SK-N-SH (cell line): ENCODE measurements around the gene PITX1. TPM values are rescaled to one million over a fixed set of nuclear protein-coding genes. Genes with fewer than 3 reads are reported as not detected.

Experiments used
- CTCF ChIA-PET: fragments of 300-600, 350-600 bp; formaldehyde crosslinking; extraction: SDS; loops from one replicate; lab custom pipeline; 2021; lab: Yijun Ruan, JAX
- POLR2A ChIA-PET: fragments of 350-600 bp; sonication (Branson Sonifier 250); formaldehyde crosslinking; extraction: SDS; loops from one replicate; lab custom pipeline; 2020; ENCODE audit warnings: antibody characterized with exemption, inconsistent platforms; lab: Yijun Ruan, JAX
- DNase-seq: peaks from one replicate; pipeline ENCODE4 v3.0.0; 2012
- H2AFZ ChIP-seq: fragments of 200-600 bp; sonication (generic); 2 replicates; pipeline ENCODE4 v1.8.1; 2016; ENCODE audit warnings: antibody characterized with exemption, mild to moderate bottlenecking, low read depth
- H3F3A ChIP-seq: fragments of 200-600 bp; sonication (generic); replicated peaks from 2 replicates; pipeline ENCODE3; 2016; ENCODE audit warnings: antibody characterized with exemption, mild to moderate bottlenecking; ENCODE audit not compliant: insufficient read depth
- H3K27ac ChIP-seq, 2 experiments: fragments of 200-500 bp in 1 of 2; fragments of 200-600 bp in 1 of 2; sonication (Bioruptor generic) in 1 of 2; sonication (generic), shearing (Covaris generic) in 1 of 2; 2 replicates each; pipeline versions ENCODE4 v1.5.1 to v1.6.1; 2014 to 2016; ENCODE audit warnings: low read depth in 2 of 2, inconsistent platforms in 1 of 2, low read length in 1 of 2, mild to moderate bottlenecking in 1 of 2, mixed read lengths in 1 of 2
- H3K27me3 ChIP-seq: fragments of 200-600 bp; sonication (generic), shearing (Covaris generic); 2 replicates; pipeline ENCODE4 v1.6.1; 2016; ENCODE audit warnings: mixed run types; ENCODE audit not compliant: insufficient read depth
- H3K36me3 ChIP-seq, 2 experiments: fragments of 200-500 bp in 1 of 2; fragments of 200-600 bp in 1 of 2; sonication (Bioruptor generic) in 1 of 2; sonication (generic) in 1 of 2; replicated peaks in 1 of 2; 2 replicates each; pipeline versions ENCODE3 to v1.5.1; 2014 to 2016; ENCODE audit warnings: low read length in 1 of 2, mild to moderate bottlenecking in 1 of 2; ENCODE audit not compliant: insufficient read depth in 2 of 2, control insufficient read depth in 1 of 2
- H3K4me1 ChIP-seq, 2 experiments: fragments of 200-500 bp in 1 of 2; fragments of 200-600 bp in 1 of 2; sonication (Bioruptor generic) in 1 of 2; sonication (generic), shearing (Covaris generic) in 1 of 2; 2 replicates each; pipeline versions ENCODE4 v1.5.1 to v1.6.1; 2014 to 2016; ENCODE audit warnings: low read depth in 1 of 2, low read length in 1 of 2, mixed run types in 1 of 2; ENCODE audit not compliant: insufficient read depth in 2 of 2, control insufficient read depth in 1 of 2
- H3K4me2 ChIP-seq: fragments of 200-600 bp; sonication (generic), shearing (Covaris generic); 2 replicates; pipeline ENCODE4 v1.6.1; 2017; ENCODE audit warnings: mixed run types
- H3K4me3 ChIP-seq, 2 experiments: fragments of 200-500 bp in 1 of 2; fragments of 200-600 bp in 1 of 2; sonication (Bioruptor generic) in 1 of 2; sonication (generic), shearing (Covaris generic) in 1 of 2; 2 replicates each; pipeline versions ENCODE4 v1.5.1 to v1.8.1; 2014 to 2016; ENCODE audit warnings: low read depth in 2 of 2, inconsistent platforms in 1 of 2, low read length in 1 of 2, mild to moderate bottlenecking in 1 of 2, mixed read lengths in 1 of 2, moderate library complexity in 1 of 2
- H3K79me2 ChIP-seq: fragments of 200-600 bp; sonication (generic); 2 replicates; pipeline ENCODE4 v1.8.1; 2017; ENCODE audit warnings: mild to moderate bottlenecking; ENCODE audit not compliant: insufficient read depth
- H3K9ac ChIP-seq: fragments of 200-600 bp; sonication (generic); 2 replicates; pipeline ENCODE4 v1.6.1; 2017; ENCODE audit warnings: mixed run types
- H3K9me2 ChIP-seq: fragments of 200-600 bp; sonication (generic); 2 replicates; pipeline ENCODE4 v1.6.1; 2017; ENCODE audit warnings: mixed run types
- H3K9me3 ChIP-seq: fragments of 200-600 bp; sonication (generic); 2 replicates; pipeline ENCODE4 v1.6.1; 2017; ENCODE audit warnings: mixed run types, mild to moderate bottlenecking, moderate library complexity
- H4K20me1 ChIP-seq: fragments of 200-600 bp; sonication (generic); 2 replicates; pipeline ENCODE4 v1.6.1; 2017; ENCODE audit warnings: mild to moderate bottlenecking, mixed run types; ENCODE audit not compliant: insufficient read depth
- EZH2phosphoT487 ChIP-seq: fragments of 200-600 bp; sonication (generic); IDR thresholded peaks from 2 replicates; pipeline ENCODE4 v1.6.1; 2017; ENCODE audit warnings: low read depth, mixed run types, mild to moderate bottlenecking, antibody characterized with exemption, moderate library complexity, borderline replicate concordance
- FOSL2 ChIP-seq: IDR thresholded peaks from 2 replicates; pipeline ENCODE4 v1.4.0; 2012; ENCODE audit warnings: low read depth, mild to moderate bottlenecking, moderate library complexity, borderline replicate concordance
- FOXM1 ChIP-seq: IDR thresholded peaks from 2 replicates; pipeline ENCODE4 v1.4.0; 2012; ENCODE audit warnings: low read depth, mild to moderate bottlenecking
- JUND ChIP-seq: IDR thresholded peaks from 2 replicates; pipeline ENCODE4 v1.4.0; 2012
- MEF2A ChIP-seq: IDR thresholded peaks from 2 replicates; pipeline ENCODE4 v1.4.0; 2012; ENCODE audit warnings: low read depth, borderline replicate concordance
- PBX3 ChIP-seq: IDR thresholded peaks from 2 replicates; pipeline ENCODE4; 2012
- POLR2AphosphoS5 ChIP-seq: IDR thresholded peaks from 2 replicates; pipeline ENCODE4 v1.6.1; 2012; ENCODE audit warnings: low read depth, low read length
- RAD21 ChIP-seq: IDR thresholded peaks from 2 replicates; pipeline ENCODE4 v1.6.1; 2012; ENCODE audit warnings: mild to moderate bottlenecking, low read length
- RCOR1 ChIP-seq: fragments of 150-350 bp; IDR thresholded peaks from 2 replicates; pipeline ENCODE4 v1.6.1; 2017; ENCODE audit warnings: antibody characterized with exemption, low read length
- RFX5 ChIP-seq: IDR thresholded peaks from 2 replicates; pipeline ENCODE4 v1.6.1; 2012; ENCODE audit warnings: mild to moderate bottlenecking, improper control_type of control experiment, low read length
- RXRA ChIP-seq: IDR thresholded peaks from 2 replicates; pipeline ENCODE4 v1.4.0; 2012; ENCODE audit warnings: low read depth, mild to moderate bottlenecking, borderline replicate concordance
- TAF1 ChIP-seq: IDR thresholded peaks from 2 replicates; pipeline ENCODE4 v1.6.1; 2012; ENCODE audit warnings: low read depth, mild to moderate bottlenecking, low read length, moderate library complexity, borderline replicate concordance
- USF1 ChIP-seq: IDR thresholded peaks from 2 replicates; pipeline ENCODE4 v1.4.0; 2012; ENCODE audit warnings: low read depth, borderline replicate concordance
- YY1 ChIP-seq: IDR thresholded peaks from 2 replicates; pipeline ENCODE4 v1.4.0; 2012; ENCODE audit warnings: low read depth, mild to moderate bottlenecking
- WGBS: methylation state at CpG from one replicate; pipeline ENCODE4 v1.1.6; 2017; ENCODE audit warnings: low lambda C conversion rate; 5-methylcytosine and 5-hydroxymethylcytosine counted together
- polyA plus RNA-seq, 3 experiments: library from polyadenylated mRNA; depleted of rRNA; stranded (reverse); fragments of >200 nt; gene quantifications; 2 replicates each; pipeline ENCODE4 v1.2.3, GENCODE V29; 2012

PITX1 gene
- polyA plus RNA-seq, 1 of the 3 experiments (the other 2 are of a cell fraction): not detected

- Histone ChIP-seq H3K4me1 (no peaks in the 10 kb centered on the region; a peak in 1 of 4 replicates), H3K9me2 (no peaks in the 10 kb centered on the region), H3K4me3 (no peak overlapping the region), H3K27ac (no peak overlapping the region), H3K9ac (no peak overlapping the region), H3K79me2 (no peaks in the 10 kb centered on the region), H3K4me2 (no peak overlapping the region), H3K36me3 (no peaks in the 10 kb centered on the region), H4K20me1 (no peaks in the 10 kb centered on the region)
- ChIA-PET POLR2A (no interaction called here), CTCF (interaction anchor here (1.3 to 1.8 kb wide), 2 partner anchors 128 to 158 kb away, joined by 4 to 7 read pairs; partner anchors contain the start of gene PCBD2)
- no peak for DNase-seq
- TF ChIP-seq FOXM1 (no peak), POLR2AphosphoS5 (no peak), JUND (no peak), TAF1 (no peak), YY1 (no peak), EZH2phosphoT487 (no peak)
- TF ChIP-seq, all 33 proteins: peak for 0
- no peaks in the 10 kb centered on the region; the same call in 1 of the 2 replicates for H3K27me3 ChIP-seq
- H2AFZ ChIP-seq: no peak overlapping the region
- H3K9me3 ChIP-seq: no peaks in the 10 kb centered on the region
- 81% methylated on average over 7 of the region's 8 CpGs for WGBS
- H3F3A ChIP-seq: no peaks in the 10 kb centered on the region
Observed at GRCh38 chr5:135063056-135063445, 29.0 kb upstream of the PITX1 start.

GRCh38 chr5:135062216-135063055 lies 28.4 kb upstream of the PITX1 start:
- H3K27me3 ChIP-seq: no peaks in the 10 kb centered on the region; the same call in 1 of the 2 replicates
- H3K36me3 ChIP-seq: no peaks in the 10 kb centered on the region
- ChIA-PET POLR2A (no interaction called here), CTCF (interaction anchor here (0.6 to 1.8 kb wide), 3 partner anchors 100 to 157 kb away, joined by 3 to 7 read pairs (median 4); partner anchors contain the start of gene PCBD2)
- no peak for DNase-seq
- WGBS: 50% methylated on average over 9 of the region's 17 CpGs
- no peaks in the 10 kb centered on the region; a peak in 1 of 4 replicates for H3K4me1 ChIP-seq
- no peak overlapping the region for H3K27ac ChIP-seq
- no peaks in the 10 kb centered on the region for H4K20me1 ChIP-seq
- H3K9me3 ChIP-seq: no peaks in the 10 kb centered on the region
- H3K4me3 ChIP-seq: no peak overlapping the region
- no peak overlapping the region for H3K9ac ChIP-seq
- no peaks in the 10 kb centered on the region for H3F3A ChIP-seq
- H3K79me2 ChIP-seq: no peaks in the 10 kb centered on the region
- TF ChIP-seq FOSL2 (no peak), RCOR1 (no peak), RXRA (no peak), USF1 (no peak), PBX3 (no peak), RFX5 (no peak), MEF2A (no peak), RAD21 (no peak)
- no peak overlapping the region for H2AFZ ChIP-seq
- no peak overlapping the region for H3K4me2 ChIP-seq
- no peaks in the 10 kb centered on the region for H3K9me2 ChIP-seq
